BJ (cell line): ENCODE data around the gene NIF3L1. TPM values are rescaled to one million over a fixed set of nuclear protein-coding genes. Genes with fewer than 3 reads are reported as not detected.

Experiments used
- CTCF ChIA-PET: fragments of 350-600 bp; formaldehyde crosslinking; extraction: SDS; loops from one replicate; lab custom pipeline; 2021; ENCODE audit warnings: antibody characterized with exemption, inconsistent platforms; lab: Yijun Ruan, JAX
- POLR2A ChIA-PET: fragments of 300-600 bp; sonication (Branson Sonifier 250); formaldehyde crosslinking; extraction: SDS; loops from one replicate; lab custom pipeline; 2021; ENCODE audit warnings: antibody characterized with exemption; lab: Charles Lee
- DNase-seq: peaks from one replicate; pipeline ENCODE4 v3.0.0-alpha.2; 2011; ENCODE audit warnings: low read depth
- H3K27me3 ChIP-seq: 2 replicates; pipeline ENCODE4 v1.6.0; 2011; ENCODE audit warnings: low read length; ENCODE audit not compliant: control insufficient read depth, insufficient read depth
- H3K36me3 ChIP-seq: 2 replicates; pipeline ENCODE4 v1.5.1; 2011; ENCODE audit warnings: low read length; ENCODE audit not compliant: control insufficient read depth, insufficient read depth
- H3K4me3 ChIP-seq: 2 replicates; pipeline ENCODE4 v1.5.1; 2011; ENCODE audit warnings: low read depth, mild to moderate bottlenecking, control low read depth, low read length
- polyA plus RNA-seq: library from polyadenylated mRNA; depleted of rRNA; stranded (reverse); fragments of >200 nt; gene quantifications from 2 replicates; pipeline ENCODE4 v1.2.3, GENCODE V29; 2011
- TF ChIP-seq, protein P1 (sequence below): IDR thresholded peaks from 2 replicates; pipeline ENCODE4 v1.5.1; 2011; ENCODE audit warnings: low read depth, mild to moderate bottlenecking, control low read depth, inconsistent platforms, low read length, moderate library complexity; ENCODE audit not compliant: insufficient read depth

NIF3L1 gene
- polyA plus RNA-seq, 1 experiment: 37.5 TPM

DNA sequence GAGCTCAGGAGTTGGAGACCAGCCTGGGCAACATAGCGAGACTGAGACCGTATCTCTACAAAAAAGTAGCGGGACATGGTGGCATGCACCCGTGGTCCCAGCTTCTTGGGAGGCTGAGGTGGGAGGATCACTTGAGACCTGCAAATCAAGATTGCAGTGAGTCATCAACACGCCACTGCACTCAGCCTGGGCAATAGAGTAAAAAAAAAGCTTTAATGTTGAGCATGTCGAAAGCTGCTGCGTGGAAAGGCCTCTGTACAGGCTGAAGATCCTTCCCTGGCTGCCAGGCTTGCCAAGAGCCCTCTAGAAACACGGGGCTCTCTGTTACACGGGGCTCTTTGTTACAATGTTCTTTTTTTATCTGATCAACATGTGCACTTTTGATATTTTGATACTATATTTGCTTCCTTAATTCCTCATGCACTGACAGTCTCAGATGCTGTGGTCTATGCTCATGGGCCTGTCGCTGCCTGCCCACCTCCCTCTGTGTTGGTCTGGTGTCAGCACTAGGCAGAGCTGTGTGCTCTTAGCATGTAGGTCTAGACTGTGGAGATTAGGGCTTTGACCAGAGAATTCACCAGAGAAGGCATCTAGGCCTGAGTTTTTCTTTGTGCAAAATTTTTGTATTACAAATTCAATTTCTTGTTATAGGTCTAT lies 43.4 kb upstream of the NIF3L1 start:
- POLR2A ChIA-PET: no interaction called here
- CTCF ChIA-PET: interaction anchor here (0.9 to 1.1 kb wide), 2 partner anchors 18 to 35 kb away, joined by 3 read pairs; partner anchors contain the start of gene CLK1
- TF ChIP-seq, protein P1, sequence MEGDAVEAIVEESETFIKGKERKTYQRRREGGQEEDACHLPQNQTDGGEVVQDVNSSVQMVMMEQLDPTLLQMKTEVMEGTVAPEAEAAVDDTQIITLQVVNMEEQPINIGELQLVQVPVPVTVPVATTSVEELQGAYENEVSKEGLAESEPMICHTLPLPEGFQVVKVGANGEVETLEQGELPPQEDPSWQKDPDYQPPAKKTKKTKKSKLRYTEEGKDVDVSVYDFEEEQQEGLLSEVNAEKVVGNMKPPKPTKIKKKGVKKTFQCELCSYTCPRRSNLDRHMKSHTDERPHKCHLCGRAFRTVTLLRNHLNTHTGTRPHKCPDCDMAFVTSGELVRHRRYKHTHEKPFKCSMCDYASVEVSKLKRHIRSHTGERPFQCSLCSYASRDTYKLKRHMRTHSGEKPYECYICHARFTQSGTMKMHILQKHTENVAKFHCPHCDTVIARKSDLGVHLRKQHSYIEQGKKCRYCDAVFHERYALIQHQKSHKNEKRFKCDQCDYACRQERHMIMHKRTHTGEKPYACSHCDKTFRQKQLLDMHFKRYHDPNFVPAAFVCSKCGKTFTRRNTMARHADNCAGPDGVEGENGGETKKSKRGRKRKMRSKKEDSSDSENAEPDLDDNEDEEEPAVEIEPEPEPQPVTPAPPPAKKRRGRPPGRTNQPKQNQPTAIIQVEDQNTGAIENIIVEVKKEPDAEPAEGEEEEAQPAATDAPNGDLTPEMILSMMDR: no peak
- Histone ChIP-seq H3K4me3 (no peak overlapping the region), H3K36me3 (no peaks in the 10 kb centered on the region), H3K27me3 (no peaks in the 10 kb centered on the region)
- no peak for DNase-seq

DNA sequence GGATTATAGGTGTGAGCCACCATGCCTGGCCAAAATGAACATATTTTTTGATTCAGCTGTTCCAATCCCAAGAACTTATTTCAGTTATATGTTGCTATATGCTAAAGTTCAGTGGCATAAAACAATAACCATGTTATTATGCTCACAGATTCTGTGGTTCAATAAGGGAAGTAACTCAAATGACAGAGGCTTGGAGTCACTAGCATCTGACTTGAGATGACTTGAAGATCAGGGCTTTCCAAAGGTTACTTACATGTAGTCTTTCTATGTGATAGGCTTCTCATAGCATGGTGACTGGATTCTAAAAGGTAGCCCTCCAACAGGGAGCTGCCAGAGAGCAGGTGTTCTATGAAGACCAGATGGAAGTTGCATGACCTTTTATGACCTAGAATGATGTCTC lies 41.9 kb upstream of the NIF3L1 start:
- CTCF ChIA-PET: no interaction called here
- no peak for DNase-seq
- no peak overlapping the region for H3K4me3 ChIP-seq
- TF ChIP-seq, protein P1: no peak
- peaks cover 3% of the 10 kb centered on the region for H3K36me3 ChIP-seq
- no peaks in the 10 kb centered on the region for H3K27me3 ChIP-seq
- POLR2A ChIA-PET: no interaction called here

DNA sequence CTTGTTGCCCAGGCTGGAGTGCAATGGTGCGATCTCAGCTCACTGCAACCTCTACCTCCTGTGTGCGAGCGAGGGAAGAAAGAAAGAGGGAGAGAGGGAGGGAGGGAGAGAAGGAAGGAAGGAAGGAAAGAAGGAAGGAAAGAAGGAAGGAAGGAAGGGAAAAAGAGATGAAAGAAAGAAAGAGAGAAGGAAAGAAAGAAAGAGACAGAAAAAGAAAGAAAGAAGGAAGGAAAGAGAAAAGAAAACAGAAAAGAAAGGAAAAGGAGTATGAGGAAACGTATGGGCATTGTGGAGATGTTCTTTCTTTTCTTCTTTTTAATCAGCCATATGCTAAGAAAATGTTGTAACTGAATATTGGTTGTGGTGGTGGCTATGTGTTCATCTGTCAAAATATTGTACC lies 41.2 kb upstream of the NIF3L1 start:
- CTCF ChIA-PET: interaction anchor here (0.9 to 1.1 kb wide), 2 partner anchors 112 to 312 kb away, joined by 3 read pairs; no protein-coding TSS in a partner anchor
- POLR2A ChIA-PET: no interaction called here
- no peak for DNase-seq

DNA sequence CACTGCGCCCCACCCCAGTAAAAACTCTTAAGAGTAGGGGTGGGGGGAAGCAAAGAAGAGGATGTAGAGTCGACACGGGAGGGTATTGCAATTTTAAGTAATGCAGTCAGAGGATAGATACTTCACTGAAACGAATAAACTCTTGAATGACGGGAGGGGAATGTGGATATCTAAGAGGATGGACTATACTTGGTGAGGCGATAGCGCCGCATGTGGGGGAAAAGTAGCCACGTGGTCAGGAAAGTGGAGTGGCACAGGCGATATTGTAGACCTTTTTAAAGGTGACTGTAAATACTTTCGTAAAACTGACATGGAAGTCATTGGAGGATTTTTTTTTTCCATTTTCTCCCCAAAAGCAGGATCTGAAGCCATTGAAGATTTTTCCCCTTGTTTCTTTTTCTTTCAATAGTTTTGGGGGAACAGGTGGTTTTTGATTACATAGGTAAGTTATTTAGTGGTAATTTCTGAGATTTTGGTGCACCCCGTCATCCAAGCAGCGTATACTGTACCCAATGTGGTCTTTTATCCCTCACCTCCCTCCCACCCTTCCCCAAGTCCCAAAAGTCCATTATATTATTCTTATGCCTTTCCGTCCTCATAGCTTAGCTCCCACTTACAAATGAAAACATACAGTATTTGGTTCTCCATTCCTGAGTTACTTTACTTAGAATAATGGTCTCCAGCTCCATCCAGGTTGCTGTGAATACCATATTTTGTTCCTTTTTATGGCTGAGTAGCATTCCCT lies 38.5 kb upstream of the NIF3L1 start:
- H3K27me3 ChIP-seq: no peaks in the 10 kb centered on the region
- peaks cover 12% of the 10 kb centered on the region for H3K36me3 ChIP-seq
- ChIA-PET CTCF (no interaction called here), POLR2A (interaction anchor here (0.7 kb wide), 1 partner anchor 7 kb away, joined by 10 read pairs; no protein-coding TSS in a partner anchor)
- DNase-seq: no peak
- H3K4me3 ChIP-seq: no peak overlapping the region
- TF ChIP-seq, protein P1: no peak

More for the DNA sequence above, 41.2 kb upstream of the NIF3L1 start:
- TF ChIP-seq, protein P1: no peak
- Histone ChIP-seq H3K36me3 (peaks cover 7% of the 10 kb centered on the region), H3K27me3 (no peaks in the 10 kb centered on the region), H3K4me3 (no peak overlapping the region)
